D721Med (cell line): ENCODE measurements around the gene AAR2.

Experiments used
- DNase-seq: peaks from one replicate; pipeline ENCODE4 v3.0.0; 2011; ENCODE audit warnings: low spot score; ENCODE audit not compliant: insufficient read length
- FAIRE-seq: peaks from 2 replicates; lab custom pipeline; 2011; peaks lifted over from hg19 to GRCh38; lab: Jason Lieb, UNC
- CTCF ChIP-seq: IDR thresholded peaks from 2 replicates; pipeline ENCODE4 v1.5.1; 2012; ENCODE audit warnings: mild to moderate bottlenecking, control low read depth; ENCODE audit not compliant: insufficient read depth; ENCODE audit errors: missing control alignments

Gene AAR2

DNA sequence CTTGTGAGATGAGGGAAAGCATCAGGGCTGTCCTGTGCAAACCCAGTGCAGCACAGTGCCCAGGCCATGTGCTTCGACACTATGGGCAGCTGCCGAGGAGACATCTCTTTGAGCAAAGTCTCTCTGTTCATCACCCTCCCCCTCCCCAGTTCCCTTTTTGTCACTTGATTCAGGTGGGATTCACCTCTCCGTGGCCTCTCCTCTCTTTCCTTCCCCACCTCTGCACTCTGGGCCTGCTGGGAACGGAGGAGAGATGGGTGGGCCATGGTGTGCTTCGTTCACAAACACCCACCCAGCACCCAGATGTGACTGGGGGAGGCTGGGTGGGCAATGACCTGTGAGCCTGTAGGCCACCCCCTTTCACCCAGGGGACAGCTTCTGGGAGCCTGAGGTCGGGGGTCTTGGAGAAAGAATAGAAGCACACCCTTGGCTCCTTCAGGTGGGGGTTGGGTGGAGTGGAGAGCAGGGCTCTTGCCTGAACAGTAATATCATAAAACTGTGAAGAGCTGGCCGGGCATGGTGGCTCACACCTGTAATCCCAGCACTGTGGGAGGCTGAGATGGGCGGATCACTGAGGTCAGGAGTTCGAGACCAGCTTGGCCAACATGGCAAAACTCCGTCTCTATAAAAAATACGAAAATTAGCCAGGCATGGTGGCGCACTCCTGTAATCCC, 36.4 kb downstream of the AAR2 start:
- FAIRE-seq (no peak), DNase-seq (no peak)

DNA sequence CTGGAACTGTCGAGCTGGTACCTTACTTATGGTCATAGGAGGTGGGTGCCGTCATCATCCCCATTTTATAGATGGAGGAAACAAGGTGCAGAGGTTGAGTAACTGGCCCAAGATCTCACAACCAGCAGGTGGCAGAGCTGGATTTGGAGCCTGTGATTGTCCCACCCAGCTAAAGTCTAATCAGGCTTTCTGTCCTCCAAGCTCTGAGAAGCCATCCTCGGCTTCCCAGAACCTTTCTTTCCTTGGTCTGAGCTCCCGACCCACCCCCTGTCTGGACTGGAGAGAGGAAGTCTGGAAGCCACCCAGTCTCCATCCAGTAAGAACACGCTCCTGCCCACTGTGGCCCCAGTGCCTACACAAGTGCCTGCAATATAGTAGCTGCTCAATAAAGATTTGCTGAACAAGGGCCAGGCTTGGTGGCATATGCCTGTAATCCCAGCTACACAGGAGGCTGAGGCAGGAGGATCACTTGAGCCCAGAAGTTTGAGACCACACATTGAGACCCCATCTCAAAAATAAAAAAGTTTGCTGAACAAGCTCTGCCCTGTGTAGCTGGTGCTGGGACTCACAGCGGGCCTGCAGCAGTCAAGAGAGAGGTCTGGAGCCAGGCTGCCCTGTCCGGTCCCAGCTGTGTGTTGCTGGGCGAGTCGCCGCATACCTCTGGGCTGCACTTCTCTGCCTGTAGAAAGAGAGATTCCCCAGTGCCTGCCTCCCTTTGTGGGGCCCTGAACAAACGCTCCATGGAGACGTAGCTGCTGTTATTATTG, 37.3 kb downstream of the AAR2 start:
- TF ChIP-seq CTCF: no peak
- FAIRE-seq (no peak), DNase-seq (no peak)

More for the DNA sequence above, 36.4 kb downstream of the AAR2 start:
- no peak for TF ChIP-seq CTCF

DNA sequence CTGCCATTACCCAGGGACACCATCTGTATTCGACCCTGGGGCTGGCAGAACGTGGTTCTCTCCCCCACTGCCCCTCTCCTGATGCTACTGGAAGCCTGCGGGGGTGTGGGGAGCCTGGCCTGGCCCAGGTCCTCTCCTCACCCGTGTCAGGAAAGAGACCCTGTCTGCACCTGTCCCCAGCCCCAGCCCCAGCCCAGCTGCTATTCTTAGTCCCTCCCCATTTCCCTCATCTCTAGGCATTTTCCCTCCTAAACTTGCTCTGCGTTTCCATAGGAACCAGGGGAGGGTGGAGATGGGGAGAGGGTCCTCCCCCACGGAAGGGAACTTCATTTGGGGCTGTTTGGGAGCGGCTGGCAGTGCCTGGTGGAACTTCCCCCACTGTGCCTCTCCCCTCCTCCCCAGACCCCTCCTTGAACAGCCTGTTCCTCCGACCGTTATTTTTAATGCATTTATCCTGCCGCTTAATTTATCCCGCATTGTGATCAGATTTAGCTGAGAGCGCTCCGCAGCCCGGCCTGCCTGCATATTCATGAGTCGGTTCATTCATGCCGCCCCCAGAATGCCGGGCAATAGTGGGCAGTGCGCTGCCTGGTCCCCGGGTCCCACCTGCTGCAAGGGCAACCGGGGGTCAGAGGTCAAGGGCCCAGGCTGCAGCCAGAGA, 38.0 kb downstream of the AAR2 start:
- FAIRE-seq: no peak
- DNase-seq: no peak
- no peak for TF ChIP-seq CTCF

DNA sequence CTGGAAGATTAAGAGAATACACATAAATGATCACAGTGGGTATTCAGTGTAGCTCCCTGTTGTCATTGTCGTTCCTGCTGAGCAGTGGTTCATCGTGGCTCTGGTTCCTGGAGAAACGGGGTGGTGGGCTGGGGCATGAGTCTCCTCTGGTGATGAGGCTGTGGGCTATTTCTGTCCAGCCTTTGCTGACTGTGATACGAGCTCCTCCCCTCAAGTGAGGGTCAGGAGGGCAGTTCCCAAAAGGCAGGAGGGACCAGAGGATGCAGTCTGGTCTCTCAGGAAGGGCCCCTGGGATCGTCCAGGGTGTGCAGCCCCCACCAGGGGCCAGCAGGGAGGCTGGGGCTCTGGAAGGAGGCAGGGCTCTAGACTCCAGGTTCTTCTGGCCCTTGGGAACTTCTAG, 38.7 kb downstream of the AAR2 start:
- DNase-seq: no peak
- no peak for TF ChIP-seq CTCF

DNA sequence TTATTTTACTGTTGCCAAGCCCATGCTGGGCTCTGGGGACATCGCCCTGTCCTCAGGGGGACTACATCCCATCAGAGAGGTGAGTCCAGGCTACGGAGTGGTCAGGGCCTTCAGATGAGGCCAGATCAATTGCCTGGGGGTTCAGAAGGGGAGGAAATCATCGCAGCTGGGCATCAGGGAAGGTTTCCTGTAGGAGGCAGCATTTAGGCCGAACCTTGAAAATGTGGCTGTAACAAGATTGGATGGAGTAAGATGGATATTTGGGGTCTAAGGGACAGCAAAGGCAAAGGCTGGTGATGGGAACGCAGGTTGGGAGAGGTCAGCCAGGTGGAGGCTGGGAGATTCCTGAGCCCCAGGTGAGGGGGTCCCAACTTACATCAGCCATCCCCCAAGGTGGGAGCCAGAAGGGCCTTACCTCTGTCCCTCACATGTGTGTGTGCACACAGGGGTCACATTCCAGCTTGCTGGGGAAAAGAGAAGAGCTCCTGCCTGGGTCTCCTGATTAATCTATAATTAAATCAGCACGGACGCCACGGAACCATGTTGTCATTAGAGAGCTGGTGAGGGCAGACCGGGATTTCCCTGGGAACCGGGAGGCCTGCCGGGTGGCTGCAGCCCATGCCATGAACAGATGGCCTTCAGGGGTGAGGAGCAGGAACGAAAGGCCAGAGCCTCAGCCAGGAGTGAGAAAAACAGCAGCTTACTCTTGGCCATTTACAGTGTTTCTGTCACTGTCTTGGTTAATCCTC, 39.3 kb downstream of the AAR2 start:
- TF ChIP-seq CTCF: no peak
- no peak for FAIRE-seq
- DNase-seq: no peak

More for the DNA sequence above, 38.7 kb downstream of the AAR2 start:
- FAIRE-seq: no peak

- no peak for DNase-seq
- no peak for FAIRE-seq
- no peak for TF ChIP-seq CTCF
Measured at GRCh38 chr20:36277546-36277945, 41.3 kb downstream of the AAR2 start.
